Fibroblast of mammary gland (primary cell): Measurements from ENCODE around the gene RAB3A.

Experiments used
- DNase-seq: peaks from one replicate; pipeline ENCODE4 v3.0.0-alpha.2; 2010; ENCODE audit warnings: low read depth
- H3K4me3 ChIP-seq: 2 replicates; pipeline ENCODE4 v1.5.1; 2011; ENCODE audit warnings: low read depth, mild to moderate bottlenecking, low read length, moderate library complexity; ENCODE audit not compliant: control insufficient read depth
- CTCF ChIP-seq: conservative IDR thresholded peaks from 2 replicates; pipeline ENCODE4 v1.5.1; 2011; ENCODE audit warnings: low read depth, low read length, inconsistent platforms; ENCODE audit not compliant: control insufficient read depth, insufficient read depth

RAB3A gene

GRCh38 chr19:18179957-18180356, 23.9 kb downstream of the RAB3A start:
- DNase-seq, result no peak
- no peak overlapping the region for H3K4me3 ChIP-seq
- TF ChIP-seq CTCF, result no peak

GRCh38 chr19:18176367-18177310, 27.2 kb downstream of the RAB3A start:
- no peak for DNase-seq
- TF ChIP-seq CTCF, result no peak
- H3K4me3 ChIP-seq, result no peak overlapping the region

GRCh38 chr19:18174983-18175382, 28.9 kb downstream of the RAB3A start:
- no peak for DNase-seq
- H3K4me3 ChIP-seq, result no peak overlapping the region
- TF ChIP-seq CTCF, result no peak

GRCh38 chr19:18173572-18174288, 30.1 kb downstream of the RAB3A start, which contains the start of gene IFI30:
IFI30 (plus strand) TSS chr19:18173813; CDS start chr19:18173842, 29 bp downstream.
- peak within 1 kb of the TSS; percentile 56 for H3K4me3 ChIP-seq
- TF ChIP-seq CTCF, result no peak
- peak; percentile 25 for DNase-seq

- peak; percentile 71 for DNase-seq
- H3K4me3 ChIP-seq, result peak overlapping the region; percentile 56
- no peak for TF ChIP-seq CTCF
Observed at GRCh38 chr19:18173054-18173571, 30.7 kb downstream of the RAB3A start.

- H3K4me3 ChIP-seq, result no peak overlapping the region
- TF ChIP-seq CTCF, result no peak
- no peak for DNase-seq
Observed at GRCh38 chr19:18172331-18173053, 31.4 kb downstream of the RAB3A start.
